ENCODE results near the gene CLPTM1L.
"Not testable (repeated sequence)": the region's sequence is repeated elsewhere in the genome, so short reads cannot be mapped to it uniquely, and the experiment has no call there.

Gene CLPTM1L

GRCh38 chr5:1292139-1292538 is 52.8 kb downstream of the CLPTM1L start:
- DNase-seq (ENCODE audit: low spot score): peak; percentile 44

DNA sequence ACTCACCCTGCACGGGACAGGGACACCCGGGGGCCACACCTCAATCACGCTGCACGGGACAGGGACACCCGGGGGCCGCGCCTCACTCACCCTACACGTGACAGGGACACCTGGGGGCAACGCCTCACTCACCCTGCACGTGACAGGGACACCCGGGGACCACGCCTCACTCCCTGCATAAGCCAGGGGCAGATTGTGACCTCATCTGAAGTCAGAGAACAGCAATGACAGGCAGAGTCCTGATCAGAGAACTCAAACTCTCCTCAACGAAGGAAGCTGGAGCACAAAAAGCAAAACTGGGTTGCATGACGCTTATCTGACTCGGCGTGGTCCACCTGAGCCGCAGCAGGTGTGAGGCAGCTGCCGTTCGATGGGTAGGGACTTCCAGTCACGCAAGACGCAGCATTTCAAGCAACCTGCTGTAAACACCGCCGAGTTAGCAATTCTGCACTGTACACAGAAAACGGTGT is 53.3 kb downstream of the CLPTM1L start:
- peak; percentile 78 for DNase-seq (ENCODE audit: low spot score)

DNA sequence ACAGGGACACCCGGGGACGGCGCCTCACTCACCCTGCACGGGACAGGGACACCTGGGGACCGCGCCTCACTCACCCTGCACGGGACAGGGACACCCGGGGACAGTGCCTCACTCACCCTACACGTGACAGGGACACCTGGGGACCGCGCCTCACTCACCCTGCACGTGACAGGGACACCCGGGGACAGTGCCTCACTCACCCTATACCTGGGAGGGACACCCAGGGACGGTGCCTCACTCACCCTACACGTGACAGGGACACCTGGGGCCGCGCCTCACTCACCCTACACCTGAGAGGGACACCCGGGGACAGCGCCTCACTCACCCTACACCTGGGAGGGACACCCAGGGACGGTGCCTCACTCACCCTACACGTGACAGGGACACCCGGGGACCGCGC is 53.9 kb downstream of the CLPTM1L start:
- DNase-seq (ENCODE audit: low spot score): peak; percentile 25

- DNase-seq (ENCODE audit: low spot score): not testable (repeated sequence)
These were observed 55.3 kb downstream of the CLPTM1L start for GRCh38 chr5:1289559-1289958.

DNA sequence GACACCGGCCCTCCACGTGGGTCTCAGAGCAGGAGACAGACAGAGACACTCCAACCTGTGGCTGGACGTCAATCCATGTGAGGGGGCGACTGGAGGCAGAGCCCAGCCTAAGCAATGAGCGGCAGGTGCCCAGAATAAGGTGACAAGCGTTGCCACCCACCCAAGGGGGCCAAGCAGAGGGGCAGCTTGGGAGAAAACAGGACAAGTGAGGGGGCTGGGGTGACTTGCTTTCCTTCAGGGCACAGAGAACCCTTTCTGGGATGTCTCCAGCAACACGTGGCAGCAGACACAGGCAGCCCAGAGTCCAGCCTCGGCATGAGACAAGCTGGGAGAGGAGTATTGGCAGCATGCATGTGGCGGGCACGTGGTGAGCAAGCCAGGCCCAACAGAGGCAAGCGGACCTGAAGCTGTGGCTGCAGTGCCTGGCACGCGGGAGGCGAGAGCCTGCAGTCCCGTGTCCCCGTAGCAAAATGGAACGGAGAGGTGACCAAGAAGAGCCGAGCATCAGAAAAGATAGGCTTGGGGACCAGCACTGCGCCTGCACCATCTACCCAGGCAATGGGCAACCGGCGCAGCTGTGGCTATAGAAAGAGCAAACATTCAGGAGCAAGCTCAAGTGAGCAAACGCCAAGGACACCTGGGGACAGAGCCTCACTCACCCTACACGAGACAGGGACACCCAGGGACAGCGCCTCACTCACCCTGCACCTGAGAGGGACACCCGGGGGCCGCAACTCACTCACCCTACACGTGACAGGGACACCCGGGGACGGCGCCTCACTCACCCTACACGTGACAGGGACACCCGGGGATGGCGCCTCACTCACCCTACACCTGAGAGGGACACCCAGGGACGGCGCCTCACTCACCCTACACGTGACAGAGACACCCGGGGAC is 56.2 kb downstream of the CLPTM1L start:
- no peak for DNase-seq (ENCODE audit: low spot score)

DNA sequence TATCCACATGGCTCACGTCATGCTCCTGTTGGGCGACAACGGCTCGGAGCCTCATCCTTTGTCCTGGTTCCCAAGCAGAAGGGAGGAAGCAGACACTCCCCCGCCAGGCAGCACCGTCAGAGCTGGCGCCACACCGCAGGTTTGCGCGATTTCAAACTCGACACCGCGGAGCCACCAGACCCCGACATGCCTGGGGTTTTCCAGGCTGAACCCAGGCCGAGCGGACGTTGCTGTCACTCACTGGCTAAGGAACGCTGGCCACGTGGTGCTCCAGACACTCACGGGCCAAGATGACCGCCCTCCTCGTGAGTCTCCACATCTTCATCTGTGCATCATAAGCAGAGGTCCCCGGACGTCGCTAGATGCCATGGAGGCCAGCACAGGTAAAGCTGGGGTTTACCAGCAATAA is 59.0 kb downstream of the CLPTM1L start:
- no peak for DNase-seq (ENCODE audit: low spot score)

DNA sequence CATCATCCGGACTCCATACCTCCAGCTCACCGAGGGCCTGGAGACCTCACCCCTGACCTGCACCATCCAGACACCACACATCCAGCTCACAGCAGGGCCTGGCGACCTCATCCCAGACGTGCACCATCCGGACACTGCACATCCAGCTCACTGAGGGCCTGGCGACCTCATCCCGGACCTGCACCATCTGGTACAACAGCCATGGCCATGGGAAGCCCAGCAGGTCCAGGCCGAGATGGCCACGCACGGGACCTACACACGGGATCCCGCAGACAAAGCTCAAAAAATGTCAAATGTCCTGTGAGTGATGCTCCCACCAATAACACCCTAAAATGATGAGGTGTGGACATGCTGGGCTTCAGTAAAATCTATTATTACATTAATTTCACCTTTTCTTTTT is 59.8 kb downstream of the CLPTM1L start:
- DNase-seq (ENCODE audit: low spot score): no peak

DNA sequence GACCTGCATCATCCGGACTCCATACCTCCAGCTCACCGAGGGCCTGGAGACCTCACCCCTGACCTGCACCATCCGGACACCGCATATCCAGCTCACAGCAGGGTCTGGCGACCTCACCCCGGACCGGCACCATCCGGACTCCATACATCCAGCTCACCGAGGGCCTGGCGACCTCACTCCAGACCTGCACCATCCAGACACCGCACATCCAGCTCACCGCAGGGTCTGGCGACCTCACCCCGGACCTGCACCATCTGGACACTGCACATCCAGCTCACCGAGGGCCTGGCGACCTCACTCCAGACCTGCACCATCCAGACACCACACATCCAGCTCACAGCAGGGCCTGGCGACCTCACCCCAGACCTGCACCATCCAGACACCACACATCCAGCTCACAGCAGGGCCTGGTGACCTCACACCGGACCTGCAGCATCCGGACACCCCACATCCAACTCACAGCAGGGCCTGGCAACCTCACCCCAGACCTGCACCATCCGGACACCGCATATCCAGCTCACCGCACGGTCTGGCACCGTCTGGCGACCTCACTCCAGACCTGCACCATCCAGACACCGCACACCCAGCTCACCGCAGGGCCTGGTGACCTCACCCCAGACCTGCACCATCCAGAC is 60.4 kb downstream of the CLPTM1L start:
- not testable (repeated sequence) for DNase-seq (ENCODE audit: low spot score)

DNA sequence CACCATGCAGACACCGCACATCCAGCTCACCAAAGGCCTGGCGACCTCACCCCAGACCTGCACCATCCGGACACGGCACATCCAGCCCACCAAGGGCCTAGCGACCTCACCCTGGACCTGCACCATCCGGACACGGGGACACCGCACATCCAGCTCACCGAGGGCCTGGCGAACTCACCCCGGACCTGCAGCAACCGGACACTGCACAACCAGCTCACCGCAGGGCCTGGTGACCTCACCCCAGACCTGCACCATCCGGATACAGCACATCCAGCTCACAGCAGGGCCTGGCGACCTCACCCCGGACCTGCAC is 61.2 kb downstream of the CLPTM1L start:
- not testable (repeated sequence) for DNase-seq (ENCODE audit: low spot score)

- not testable (repeated sequence) for DNase-seq (ENCODE audit: low spot score)
These were observed 61.7 kb downstream of the CLPTM1L start for GRCh38 chr5:1282993-1283728.

GRCh38 chr5:1282131-1282992 is 62.5 kb downstream of the CLPTM1L start:
- no peak for DNase-seq (ENCODE audit: low spot score)

DNA sequence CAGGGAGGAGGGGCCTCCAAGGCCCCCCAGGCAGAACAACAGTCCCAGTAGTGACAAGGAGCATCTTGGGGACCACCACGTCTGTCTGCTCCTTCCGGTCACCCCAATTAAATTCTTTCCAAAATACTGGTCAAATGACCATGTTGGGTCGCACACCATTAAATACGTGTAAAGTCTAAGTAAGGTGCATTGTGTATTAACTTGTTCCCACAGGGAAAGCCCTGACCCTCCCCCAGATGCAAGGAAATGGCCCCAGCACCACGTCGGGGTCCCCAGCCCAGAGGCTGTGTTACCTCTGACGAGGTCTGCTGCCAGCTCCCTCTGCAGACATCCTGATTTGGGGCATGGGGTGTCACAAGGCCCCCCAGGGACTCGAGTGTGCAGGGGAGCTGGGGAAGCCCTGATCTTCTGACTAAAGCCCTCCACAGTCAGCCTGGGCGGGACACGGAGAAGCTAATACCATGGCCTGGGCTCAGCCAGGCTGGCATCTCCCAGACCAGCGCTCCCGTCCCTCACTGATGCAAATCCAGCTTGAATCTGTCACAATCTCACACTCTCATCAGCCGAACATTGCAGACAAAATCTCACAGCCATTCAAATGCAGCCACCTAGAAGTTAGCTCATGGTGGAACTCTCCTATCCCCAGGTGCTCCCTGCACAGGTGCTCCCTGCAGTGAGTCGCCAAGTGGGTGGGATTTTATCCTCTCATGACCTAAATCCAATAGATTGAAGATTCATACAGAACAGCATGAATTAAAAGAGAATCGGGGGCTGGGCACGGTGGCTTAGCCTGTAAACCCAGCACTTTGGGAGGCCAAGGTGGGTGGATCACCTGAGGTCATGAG is 63.6 kb downstream of the CLPTM1L start:
- DNase-seq (ENCODE audit: low spot score): no peak

- no peak for DNase-seq (ENCODE audit: low spot score)
These were observed 64.5 kb downstream of the CLPTM1L start for GRCh38 chr5:1280177-1281037.

DNA sequence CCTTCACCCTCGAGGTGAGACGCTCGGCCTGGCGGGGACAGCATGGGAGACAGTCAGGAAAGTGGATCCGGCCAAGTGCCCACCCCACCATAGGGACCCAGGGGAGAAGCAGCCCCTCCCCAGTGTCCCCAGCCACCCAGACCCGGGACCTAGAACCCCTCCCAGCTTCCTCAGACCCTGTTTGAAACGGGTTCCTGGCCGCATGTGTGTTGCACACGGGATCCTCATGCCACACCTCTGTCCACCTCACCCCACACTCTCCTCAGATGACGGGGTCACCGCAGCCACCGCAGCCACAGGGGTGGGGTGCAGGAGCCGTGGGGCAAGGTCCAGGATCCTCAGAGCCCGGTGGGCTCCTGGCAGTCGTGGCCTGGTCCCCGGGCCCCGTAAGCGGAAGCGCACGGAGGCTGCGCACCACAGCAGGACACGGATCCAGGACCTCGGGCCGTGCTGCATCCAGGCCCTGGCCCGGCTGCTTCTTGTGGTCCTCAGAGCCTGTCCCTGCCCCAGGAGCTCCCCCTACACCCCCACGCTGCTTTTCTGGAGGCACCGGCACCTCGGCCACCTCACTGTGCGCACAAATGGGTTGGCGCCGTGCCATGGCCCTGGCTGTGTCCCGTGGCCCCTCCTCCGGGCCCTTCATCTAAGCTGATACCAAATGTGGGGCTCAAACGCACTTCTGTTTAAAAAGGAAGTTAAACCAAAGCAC is 65.3 kb downstream of the CLPTM1L start:
- DNase-seq (ENCODE audit: low spot score): no peak

DNA sequence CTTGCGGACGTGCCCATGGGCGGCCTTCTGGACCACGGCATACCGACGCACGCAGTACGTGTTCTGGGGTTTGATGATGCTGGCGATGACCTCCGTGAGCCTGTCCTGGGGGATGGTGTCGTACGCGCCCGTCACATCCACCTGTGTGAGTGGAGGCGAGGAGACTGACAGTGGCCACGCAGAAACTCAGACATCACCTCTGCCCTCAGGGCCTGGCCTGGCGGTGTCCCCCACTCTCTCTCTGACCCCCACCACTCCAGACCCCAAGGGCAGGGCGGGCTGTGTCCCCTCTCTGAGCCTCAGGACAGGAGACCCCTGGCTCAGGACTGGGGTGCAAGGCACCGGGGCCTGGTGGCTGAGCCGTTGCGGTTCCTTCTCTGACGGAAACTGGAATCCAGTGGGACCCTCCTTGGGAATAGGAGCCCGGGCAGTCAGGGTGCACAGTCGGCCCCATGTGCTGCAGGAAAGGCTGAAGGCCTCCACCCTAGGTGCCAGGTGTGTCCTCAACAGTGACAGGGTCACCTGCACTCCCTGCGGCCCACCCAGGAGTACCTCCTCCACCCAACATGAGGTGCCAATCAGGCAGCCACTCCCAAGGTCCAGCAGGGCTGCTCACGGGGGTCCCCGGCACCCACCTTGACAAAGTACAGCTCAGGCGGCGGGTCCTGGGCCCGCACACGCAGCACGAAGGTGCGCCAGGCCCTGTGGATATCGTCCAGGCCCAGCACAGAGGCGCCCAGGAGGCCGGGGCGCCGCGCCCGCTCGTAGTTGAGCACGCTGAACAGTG is 66.0 kb downstream of the CLPTM1L start:
- no peak for DNase-seq (ENCODE audit: low spot score)

DNA sequence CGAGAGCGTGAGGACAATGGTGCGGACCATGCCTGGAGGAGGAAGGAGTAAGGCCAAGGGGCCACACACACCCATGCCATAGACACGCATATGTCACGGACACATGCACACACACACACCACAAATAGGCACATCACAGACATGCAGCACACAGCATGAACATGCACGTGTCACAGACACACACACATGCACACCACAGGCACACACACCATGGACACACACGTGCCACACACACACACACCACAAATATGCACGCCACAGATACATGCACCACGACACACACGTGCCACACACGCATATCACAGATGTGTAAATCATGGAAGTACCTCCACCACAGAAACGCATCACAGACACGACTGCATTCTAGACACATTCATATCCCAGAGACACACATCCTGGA is 66.7 kb downstream of the CLPTM1L start:
- DNase-seq (ENCODE audit: low spot score): no peak

DNA sequence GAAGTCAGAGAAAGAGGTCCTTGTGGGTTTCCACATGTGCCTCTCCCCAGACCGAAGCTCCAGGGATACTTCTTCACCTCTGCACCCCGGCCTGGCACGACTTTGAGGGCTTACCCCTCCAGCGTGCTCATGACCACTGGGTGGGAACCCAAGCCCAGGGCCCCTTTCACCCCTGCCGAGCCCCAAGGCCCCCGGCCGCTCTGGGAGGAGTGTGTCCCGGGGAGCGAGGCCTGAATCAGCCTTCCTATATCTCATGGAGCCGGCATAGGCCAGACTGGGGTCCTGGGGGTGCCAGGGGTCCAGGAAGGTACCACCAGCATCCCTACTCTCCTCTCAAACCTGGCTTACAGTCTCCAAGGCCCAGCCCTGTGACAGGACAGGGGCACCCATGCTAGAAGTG is 67.1 kb downstream of the CLPTM1L start:
- no peak for DNase-seq (ENCODE audit: low spot score)

DNA sequence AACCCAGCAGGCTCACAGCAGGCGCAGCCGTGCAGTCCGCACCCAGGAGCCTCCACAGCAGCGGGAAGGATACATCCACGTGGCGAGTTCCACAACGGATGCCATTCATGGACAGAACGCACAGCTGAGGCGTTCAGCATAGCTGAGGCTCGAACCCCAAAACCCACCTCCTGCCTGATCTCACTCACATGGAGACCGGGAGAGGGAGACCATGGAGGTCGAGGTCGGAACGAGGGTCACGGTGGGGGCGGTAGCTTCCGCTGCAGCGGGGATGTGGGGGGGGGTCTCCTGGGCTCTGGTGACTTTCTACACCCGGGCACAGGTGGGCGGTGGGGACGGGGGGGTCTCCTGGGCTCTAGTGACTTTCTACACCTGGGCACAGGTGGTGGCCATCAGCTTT is 67.6 kb downstream of the CLPTM1L start:
- no peak for DNase-seq (ENCODE audit: low spot score)
